ENCODE results near the gene DSP.

The DSP gene

GRCh38 chr6:7594579-7595125, 53.2 kb downstream of the DSP start:
- DNase-seq, result no peak

- DNase-seq, result no peak
Measured at GRCh38 chr6:7604003-7604402, 62.5 kb downstream of the DSP start.

- DNase-seq, result no peak
Measured at GRCh38 chr6:7604506-7604905, 63.0 kb downstream of the DSP start.

GRCh38 chr6:7615611-7616383, 74.3 kb downstream of the DSP start:
- no peak for DNase-seq

- no peak for DNase-seq
Measured at GRCh38 chr6:7617801-7618764, 76.6 kb downstream of the DSP start.

GRCh38 chr6:7621761-7622160, 80.3 kb downstream of the DSP start:
- no peak for DNase-seq

GRCh38 chr6:7624796-7625710, 83.6 kb downstream of the DSP start:
- DNase-seq, result no peak

- DNase-seq, result no peak
Measured at GRCh38 chr6:7628479-7628878, 87.0 kb downstream of the DSP start.

GRCh38 chr6:7628909-7629308, 87.4 kb downstream of the DSP start:
- DNase-seq, result no peak

GRCh38 chr6:7629321-7629720, 87.8 kb downstream of the DSP start:
- DNase-seq, result no peak

- no peak for DNase-seq
Measured at GRCh38 chr6:7630792-7631191, 89.3 kb downstream of the DSP start.

- DNase-seq, result no peak
Measured at GRCh38 chr6:7631466-7631865, 90.0 kb downstream of the DSP start.

- no peak for DNase-seq
Measured at GRCh38 chr6:7632501-7633290, 91.2 kb downstream of the DSP start.

GRCh38 chr6:7633361-7633760, 91.9 kb downstream of the DSP start:
- no peak for DNase-seq

GRCh38 chr6:7636151-7636550, 94.7 kb downstream of the DSP start:
- DNase-seq, result no peak

All from NK-92 treated with Interleukin-12 subunit alpha and Interleukin-12 subunit beta, amount 100 ng/mL, for 24 hours (cell line).